WTC11 (cell line): ENCODE data around the gene NEDD4L. TPM values are rescaled to one million over a fixed set of nuclear protein-coding genes. Genes with fewer than 3 reads are reported as not detected.

ENCODE experiments used
- ATAC-seq: fragments of 200-7000 bp; cut with Tn5 transposase; 2 replicates; pipeline ENCODE4 v1.10.0; 2021; ENCODE audit warnings: mild to moderate bottlenecking, moderate library complexity
- CTCF ChIA-PET: fragments of 300-600 bp; sonication (Branson Sonifier 250); formaldehyde crosslinking; loops from one replicate; lab custom pipeline; 2021; ENCODE audit warnings: antibody characterized with exemption; lab: Charles Lee
- POLR2A ChIA-PET: fragments of 350-600 bp; sonication (Branson Sonifier 250); formaldehyde crosslinking; loops from one replicate; lab custom pipeline; 2021; ENCODE audit warnings: antibody characterized with exemption; lab: Charles Lee
- DNase-seq: peaks from one replicate; pipeline ENCODE4 v3.0.0; 2021; ENCODE audit warnings: low spot score
- H3K27ac Mint-ChIP-seq: 2 replicates; pipeline ENCODE4 v1.8.0; 2021; ENCODE audit warnings: mixed read lengths
- H3K27me3 Mint-ChIP-seq: 2 replicates; pipeline ENCODE4 v1.8.0; 2021; ENCODE audit warnings: low read depth, mild to moderate bottlenecking, moderate library complexity, mixed read lengths
- H3K36me3 Mint-ChIP-seq: 2 replicates; pipeline ENCODE4 v1.8.0; 2021; ENCODE audit warnings: mixed read lengths
- H3K4me1 Mint-ChIP-seq: 2 replicates; pipeline ENCODE4 v1.8.0; 2022; ENCODE audit warnings: mixed read lengths
- H3K4me3 Mint-ChIP-seq: 2 replicates; pipeline ENCODE4 v1.8.0; 2021; ENCODE audit warnings: mild to moderate bottlenecking, moderate library complexity, mixed read lengths
- H3K9me3 Mint-ChIP-seq: 2 replicates; pipeline ENCODE4 v1.8.0; 2021; ENCODE audit warnings: mixed read lengths
- JAZF1 ChIP-seq: fragments of 250-450 bp; sonication (Bioruptor Pico); IDR thresholded peaks from 2 replicates; pipeline ENCODE4 v1.9.0; 2021; ENCODE audit warnings: moderate library complexity, mild to moderate bottlenecking, inconsistent platforms
- MXD4 ChIP-seq: fragments of 250-450 bp; sonication (Bioruptor Pico); IDR thresholded peaks from 2 replicates; pipeline ENCODE4 v1.8.0; 2021; ENCODE audit warnings: mild to moderate bottlenecking, moderate library complexity, borderline replicate concordance
- NFYB ChIP-seq: sonication (generic); formaldehyde crosslinking; conservative IDR thresholded peaks from 2 replicates; pipeline ENCODE4 v1.8.0; 2022; ENCODE audit warnings: low read depth, missing genetic modification reagents
- RORB ChIP-seq: fragments of 250-450 bp; sonication (Bioruptor Pico); IDR thresholded peaks from 2 replicates; pipeline ENCODE4 v1.9.0; 2021; ENCODE audit warnings: mild to moderate bottlenecking
- SMAD4 ChIP-seq: sonication (generic); formaldehyde crosslinking; IDR thresholded peaks from 2 replicates; pipeline ENCODE4 v1.8.0; 2022; ENCODE audit warnings: mild to moderate bottlenecking, missing genetic modification reagents
- TP53 ChIP-seq: sonication (generic); formaldehyde crosslinking; IDR thresholded peaks from 2 replicates; pipeline ENCODE4 v1.8.1; 2023; ENCODE audit warnings: mild to moderate bottlenecking, missing genetic modification reagents
- ZNF121 ChIP-seq: sonication (generic); formaldehyde crosslinking; IDR thresholded peaks from 2 replicates; pipeline ENCODE4 v1.8.0; 2023; ENCODE audit warnings: missing genetic modification reagents
- ZNF232 ChIP-seq: sonication (generic); formaldehyde crosslinking; IDR thresholded peaks from 2 replicates; pipeline ENCODE4 v1.8.0; 2022; ENCODE audit warnings: mild to moderate bottlenecking, missing genetic modification reagents
- ZNF263 ChIP-seq: sonication (generic); formaldehyde crosslinking; IDR thresholded peaks from 2 replicates; pipeline ENCODE4 v1.8.1; 2022; ENCODE audit warnings: low read depth, mild to moderate bottlenecking, moderate library complexity, missing genetic modification reagents
- ZNF317 ChIP-seq: sonication (generic); formaldehyde crosslinking; IDR thresholded peaks from 2 replicates; pipeline ENCODE4 v1.8.1; 2023; ENCODE audit warnings: low read depth, mild to moderate bottlenecking, moderate library complexity, missing genetic modification reagents, borderline replicate concordance
- ZNF416 ChIP-seq: fragments of 250-450 bp; sonication (Bioruptor Pico); IDR thresholded peaks from 2 replicates; pipeline ENCODE4 v1.9.0; 2021; ENCODE audit warnings: mild to moderate bottlenecking, inconsistent platforms
- total RNA-seq: library from RNA; stranded (reverse); gene quantifications from 3 replicates; pipeline ENCODE4 v1.2.3, GENCODE V29; 2021
- TF ChIP-seq, protein P1 (sequence below): fragments of 250-450 bp; sonication (Bioruptor Pico); IDR thresholded peaks from 2 replicates; pipeline ENCODE4 v1.9.0; 2021; ENCODE audit warnings: mild to moderate bottlenecking, borderline replicate concordance
- TF ChIP-seq, protein P2 (sequence below): fragments of 250-450 bp; sonication (Bioruptor Pico); IDR thresholded peaks from 2 replicates; pipeline ENCODE4 v1.9.0; 2021; ENCODE audit warnings: moderate library complexity, mild to moderate bottlenecking, inconsistent platforms, borderline replicate concordance
- TF ChIP-seq, protein P3 (sequence below): sonication (generic); formaldehyde crosslinking; IDR thresholded peaks from 2 replicates; pipeline ENCODE4 v1.8.1; 2023; ENCODE audit warnings: mild to moderate bottlenecking, missing genetic modification reagents
- TF ChIP-seq, protein P4 (sequence below): sonication (generic); formaldehyde crosslinking; IDR thresholded peaks from 2 replicates; pipeline ENCODE4 v1.8.1; 2022; ENCODE audit warnings: mild to moderate bottlenecking, missing genetic modification reagents, moderate library complexity, borderline replicate concordance
- TF ChIP-seq, protein P5 (sequence below): sonication (generic); formaldehyde crosslinking; IDR thresholded peaks from 2 replicates; pipeline ENCODE4 v1.8.1; 2022; ENCODE audit warnings: missing genetic modification reagents, borderline replicate concordance
- TF ChIP-seq, protein P6 (sequence below): sonication (generic); formaldehyde crosslinking; conservative IDR thresholded peaks from 2 replicates; pipeline ENCODE4 v1.8.1; 2022; ENCODE audit warnings: mild to moderate bottlenecking, missing genetic modification reagents
- TF ChIP-seq, protein P7 (sequence below): sonication (generic); formaldehyde crosslinking; IDR thresholded peaks from 2 replicates; pipeline ENCODE4 v1.8.0; 2022; ENCODE audit warnings: mild to moderate bottlenecking, missing genetic modification reagents
- TF ChIP-seq, protein P8 (sequence below): sonication (generic); formaldehyde crosslinking; IDR thresholded peaks from 2 replicates; pipeline ENCODE4 v1.8.1; 2023; ENCODE audit warnings: mild to moderate bottlenecking, missing genetic modification reagents, moderate library complexity

NEDD4L gene
- total RNA-seq, 1 experiment from 2014 or later = 88.0 TPM

DNA sequence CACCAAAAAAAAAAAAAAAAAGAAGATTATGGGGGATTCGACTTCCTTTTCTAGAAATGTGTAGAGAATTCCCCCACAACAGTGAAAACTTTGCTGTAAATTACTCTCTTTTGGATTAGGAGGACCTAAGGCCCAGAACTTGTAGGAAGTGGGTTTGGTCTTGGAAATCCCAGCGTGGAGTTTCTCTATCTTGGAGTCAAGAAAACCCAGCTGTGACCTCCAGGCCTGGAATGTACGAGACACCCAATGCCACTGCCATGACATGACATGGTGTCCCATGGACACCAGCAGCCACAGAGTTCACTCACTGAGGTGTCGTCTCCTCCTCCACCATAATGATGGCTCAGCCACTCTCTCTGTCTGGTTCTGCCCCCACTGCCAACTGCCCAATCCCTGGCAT, 382.6 kb downstream of the NEDD4L start:
- Mint-ChIP-seq H3K27me3 (no peaks in the 10 kb centered on the region), H3K27ac (no peak overlapping the region), H3K4me3 (no peak overlapping the region), H3K9me3 (no peaks in the 10 kb centered on the region), H3K4me1 (peaks cover 8% of the 10 kb centered on the region), H3K36me3 (no peaks in the 10 kb centered on the region)
- ChIA-PET CTCF (interaction anchor here (1.0 kb wide), 1 partner anchor 337 kb away, joined by 4 read pairs; no protein-coding TSS in a partner anchor), POLR2A (no interaction called here)
- DNase-seq = no peak
- no peak for TF ChIP-seq RORB (CRISPR knock-in tag)
- no peak for TF ChIP-seq ZNF416 (CRISPR knock-in tag)
- TF ChIP-seq, protein P1, sequence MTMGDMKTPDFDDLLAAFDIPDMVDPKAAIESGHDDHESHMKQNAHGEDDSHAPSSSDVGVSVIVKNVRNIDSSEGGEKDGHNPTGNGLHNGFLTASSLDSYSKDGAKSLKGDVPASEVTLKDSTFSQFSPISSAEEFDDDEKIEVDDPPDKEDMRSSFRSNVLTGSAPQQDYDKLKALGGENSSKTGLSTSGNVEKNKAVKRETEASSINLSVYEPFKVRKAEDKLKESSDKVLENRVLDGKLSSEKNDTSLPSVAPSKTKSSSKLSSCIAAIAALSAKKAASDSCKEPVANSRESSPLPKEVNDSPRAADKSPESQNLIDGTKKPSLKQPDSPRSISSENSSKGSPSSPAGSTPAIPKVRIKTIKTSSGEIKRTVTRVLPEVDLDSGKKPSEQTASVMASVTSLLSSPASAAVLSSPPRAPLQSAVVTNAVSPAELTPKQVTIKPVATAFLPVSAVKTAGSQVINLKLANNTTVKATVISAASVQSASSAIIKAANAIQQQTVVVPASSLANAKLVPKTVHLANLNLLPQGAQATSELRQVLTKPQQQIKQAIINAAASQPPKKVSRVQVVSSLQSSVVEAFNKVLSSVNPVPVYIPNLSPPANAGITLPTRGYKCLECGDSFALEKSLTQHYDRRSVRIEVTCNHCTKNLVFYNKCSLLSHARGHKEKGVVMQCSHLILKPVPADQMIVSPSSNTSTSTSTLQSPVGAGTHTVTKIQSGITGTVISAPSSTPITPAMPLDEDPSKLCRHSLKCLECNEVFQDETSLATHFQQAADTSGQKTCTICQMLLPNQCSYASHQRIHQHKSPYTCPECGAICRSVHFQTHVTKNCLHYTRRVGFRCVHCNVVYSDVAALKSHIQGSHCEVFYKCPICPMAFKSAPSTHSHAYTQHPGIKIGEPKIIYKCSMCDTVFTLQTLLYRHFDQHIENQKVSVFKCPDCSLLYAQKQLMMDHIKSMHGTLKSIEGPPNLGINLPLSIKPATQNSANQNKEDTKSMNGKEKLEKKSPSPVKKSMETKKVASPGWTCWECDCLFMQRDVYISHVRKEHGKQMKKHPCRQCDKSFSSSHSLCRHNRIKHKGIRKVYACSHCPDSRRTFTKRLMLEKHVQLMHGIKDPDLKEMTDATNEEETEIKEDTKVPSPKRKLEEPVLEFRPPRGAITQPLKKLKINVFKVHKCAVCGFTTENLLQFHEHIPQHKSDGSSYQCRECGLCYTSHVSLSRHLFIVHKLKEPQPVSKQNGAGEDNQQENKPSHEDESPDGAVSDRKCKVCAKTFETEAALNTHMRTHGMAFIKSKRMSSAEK (CRISPR knock-in tag) = no peak
- TF ChIP-seq JAZF1 (CRISPR knock-in tag) = no peak
- TF ChIP-seq, protein P2, sequence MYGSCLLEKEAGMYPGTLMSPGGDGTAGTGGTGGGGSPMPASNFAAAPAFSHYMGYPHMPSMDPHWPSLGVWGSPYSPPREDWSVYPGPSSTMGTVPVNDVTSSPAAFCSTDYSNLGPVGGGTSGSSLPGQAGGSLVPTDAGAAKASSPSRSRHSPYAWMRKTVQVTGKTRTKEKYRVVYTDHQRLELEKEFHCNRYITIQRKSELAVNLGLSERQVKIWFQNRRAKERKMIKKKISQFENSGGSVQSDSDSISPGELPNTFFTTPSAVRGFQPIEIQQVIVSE = no peak
- TF ChIP-seq, protein P3, sequence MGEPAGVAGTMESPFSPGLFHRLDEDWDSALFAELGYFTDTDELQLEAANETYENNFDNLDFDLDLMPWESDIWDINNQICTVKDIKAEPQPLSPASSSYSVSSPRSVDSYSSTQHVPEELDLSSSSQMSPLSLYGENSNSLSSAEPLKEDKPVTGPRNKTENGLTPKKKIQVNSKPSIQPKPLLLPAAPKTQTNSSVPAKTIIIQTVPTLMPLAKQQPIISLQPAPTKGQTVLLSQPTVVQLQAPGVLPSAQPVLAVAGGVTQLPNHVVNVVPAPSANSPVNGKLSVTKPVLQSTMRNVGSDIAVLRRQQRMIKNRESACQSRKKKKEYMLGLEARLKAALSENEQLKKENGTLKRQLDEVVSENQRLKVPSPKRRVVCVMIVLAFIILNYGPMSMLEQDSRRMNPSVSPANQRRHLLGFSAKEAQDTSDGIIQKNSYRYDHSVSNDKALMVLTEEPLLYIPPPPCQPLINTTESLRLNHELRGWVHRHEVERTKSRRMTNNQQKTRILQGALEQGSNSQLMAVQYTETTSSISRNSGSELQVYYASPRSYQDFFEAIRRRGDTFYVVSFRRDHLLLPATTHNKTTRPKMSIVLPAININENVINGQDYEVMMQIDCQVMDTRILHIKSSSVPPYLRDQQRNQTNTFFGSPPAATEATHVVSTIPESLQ (CRISPR knock-in tag) = no peak
- TF ChIP-seq, protein P4, sequence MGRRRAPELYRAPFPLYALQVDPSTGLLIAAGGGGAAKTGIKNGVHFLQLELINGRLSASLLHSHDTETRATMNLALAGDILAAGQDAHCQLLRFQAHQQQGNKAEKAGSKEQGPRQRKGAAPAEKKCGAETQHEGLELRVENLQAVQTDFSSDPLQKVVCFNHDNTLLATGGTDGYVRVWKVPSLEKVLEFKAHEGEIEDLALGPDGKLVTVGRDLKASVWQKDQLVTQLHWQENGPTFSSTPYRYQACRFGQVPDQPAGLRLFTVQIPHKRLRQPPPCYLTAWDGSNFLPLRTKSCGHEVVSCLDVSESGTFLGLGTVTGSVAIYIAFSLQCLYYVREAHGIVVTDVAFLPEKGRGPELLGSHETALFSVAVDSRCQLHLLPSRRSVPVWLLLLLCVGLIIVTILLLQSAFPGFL (CRISPR knock-in tag) = no peak
- TF ChIP-seq NFYB (CRISPR knock-in tag) = no peak
- no peak for TF ChIP-seq ZNF263 (CRISPR knock-in tag)
- TF ChIP-seq, protein P5, sequence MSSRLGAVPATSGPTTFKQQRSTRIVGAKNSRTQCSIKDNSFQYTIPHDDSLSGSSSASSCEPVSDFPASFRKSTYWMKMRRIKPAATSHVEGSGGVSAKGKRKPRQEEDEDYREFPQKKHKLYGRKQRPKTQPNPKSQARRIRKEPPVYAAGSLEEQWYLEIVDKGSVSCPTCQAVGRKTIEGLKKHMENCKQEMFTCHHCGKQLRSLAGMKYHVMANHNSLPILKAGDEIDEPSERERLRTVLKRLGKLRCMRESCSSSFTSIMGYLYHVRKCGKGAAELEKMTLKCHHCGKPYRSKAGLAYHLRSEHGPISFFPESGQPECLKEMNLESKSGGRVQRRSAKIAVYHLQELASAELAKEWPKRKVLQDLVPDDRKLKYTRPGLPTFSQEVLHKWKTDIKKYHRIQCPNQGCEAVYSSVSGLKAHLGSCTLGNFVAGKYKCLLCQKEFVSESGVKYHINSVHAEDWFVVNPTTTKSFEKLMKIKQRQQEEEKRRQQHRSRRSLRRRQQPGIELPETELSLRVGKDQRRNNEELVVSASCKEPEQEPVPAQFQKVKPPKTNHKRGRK = no peak
- no peak for TF ChIP-seq MXD4 (CRISPR knock-in tag)
- TF ChIP-seq, protein P6, sequence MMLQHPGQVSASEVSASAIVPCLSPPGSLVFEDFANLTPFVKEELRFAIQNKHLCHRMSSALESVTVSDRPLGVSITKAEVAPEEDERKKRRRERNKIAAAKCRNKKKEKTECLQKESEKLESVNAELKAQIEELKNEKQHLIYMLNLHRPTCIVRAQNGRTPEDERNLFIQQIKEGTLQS (CRISPR knock-in tag) = no peak
- no peak for TF ChIP-seq SMAD4 (CRISPR knock-in tag)
- no peak for TF ChIP-seq ZNF121
- no peak for ATAC-seq

DNA sequence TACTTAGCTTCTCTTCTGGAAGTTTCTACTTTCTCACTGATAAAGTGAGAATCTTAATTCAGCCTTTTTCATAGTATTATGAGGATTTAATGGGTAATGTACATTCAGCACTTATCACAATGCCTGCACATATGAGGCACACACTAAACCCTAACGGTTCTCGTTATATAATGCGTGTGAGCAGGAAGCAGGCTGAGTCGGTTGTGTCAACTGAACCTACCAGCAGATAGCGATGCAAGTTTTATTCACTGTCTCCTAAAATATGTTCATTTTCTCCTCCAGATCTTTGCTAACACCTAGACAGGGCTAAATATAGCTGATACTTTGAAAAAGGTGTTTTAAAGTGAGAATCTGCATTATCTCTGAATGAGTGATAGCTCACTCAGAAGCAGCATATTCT, 383.3 kb downstream of the NEDD4L start:
- no peaks in the 10 kb centered on the region for H3K9me3 Mint-ChIP-seq
- peaks cover 8% of the 10 kb centered on the region for H3K4me1 Mint-ChIP-seq
- no peaks in the 10 kb centered on the region for H3K36me3 Mint-ChIP-seq
- ATAC-seq (no peak), DNase-seq (no peak)
- no peak overlapping the region for H3K27ac Mint-ChIP-seq
- CTCF ChIA-PET = interaction anchor here (1.0 kb wide), 1 partner anchor 337 kb away, joined by 4 read pairs; no protein-coding TSS in a partner anchor
- no peak overlapping the region for H3K4me3 Mint-ChIP-seq
- H3K27me3 Mint-ChIP-seq = no peaks in the 10 kb centered on the region
- POLR2A ChIA-PET = no interaction called here
- TF ChIP-seq, protein P7, sequence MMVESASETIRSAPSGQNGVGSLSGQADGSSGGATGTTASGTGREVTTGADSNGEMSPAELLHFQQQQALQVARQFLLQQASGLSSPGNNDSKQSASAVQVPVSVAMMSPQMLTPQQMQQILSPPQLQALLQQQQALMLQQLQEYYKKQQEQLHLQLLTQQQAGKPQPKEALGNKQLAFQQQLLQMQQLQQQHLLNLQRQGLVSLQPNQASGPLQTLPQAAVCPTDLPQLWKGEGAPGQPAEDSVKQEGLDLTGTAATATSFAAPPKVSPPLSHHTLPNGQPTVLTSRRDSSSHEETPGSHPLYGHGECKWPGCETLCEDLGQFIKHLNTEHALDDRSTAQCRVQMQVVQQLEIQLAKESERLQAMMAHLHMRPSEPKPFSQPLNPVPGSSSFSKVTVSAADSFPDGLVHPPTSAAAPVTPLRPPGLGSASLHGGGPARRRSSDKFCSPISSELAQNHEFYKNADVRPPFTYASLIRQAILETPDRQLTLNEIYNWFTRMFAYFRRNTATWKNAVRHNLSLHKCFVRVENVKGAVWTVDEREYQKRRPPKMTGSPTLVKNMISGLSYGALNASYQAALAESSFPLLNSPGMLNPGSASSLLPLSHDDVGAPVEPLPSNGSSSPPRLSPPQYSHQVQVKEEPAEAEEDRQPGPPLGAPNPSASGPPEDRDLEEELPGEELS (CRISPR knock-in tag) = no peak
- TF ChIP-seq, protein P8, sequence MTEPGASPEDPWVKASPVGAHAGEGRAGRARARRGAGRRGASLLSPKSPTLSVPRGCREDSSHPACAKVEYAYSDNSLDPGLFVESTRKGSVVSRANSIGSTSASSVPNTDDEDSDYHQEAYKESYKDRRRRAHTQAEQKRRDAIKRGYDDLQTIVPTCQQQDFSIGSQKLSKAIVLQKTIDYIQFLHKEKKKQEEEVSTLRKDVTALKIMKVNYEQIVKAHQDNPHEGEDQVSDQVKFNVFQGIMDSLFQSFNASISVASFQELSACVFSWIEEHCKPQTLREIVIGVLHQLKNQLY = no peak
- TF ChIP-seq TP53 (CRISPR knock-in tag) = no peak
- no peak for TF ChIP-seq ZNF317 (CRISPR knock-in tag)
- TF ChIP-seq ZNF232 (CRISPR knock-in tag) = no peak
